ENCODE results near the gene SLC41A1.

- no peak for TF ChIP-seq POLR2A (IDR thresholded peaks at IDR 0.05)
- TF ChIP-seq, protein P1, sequence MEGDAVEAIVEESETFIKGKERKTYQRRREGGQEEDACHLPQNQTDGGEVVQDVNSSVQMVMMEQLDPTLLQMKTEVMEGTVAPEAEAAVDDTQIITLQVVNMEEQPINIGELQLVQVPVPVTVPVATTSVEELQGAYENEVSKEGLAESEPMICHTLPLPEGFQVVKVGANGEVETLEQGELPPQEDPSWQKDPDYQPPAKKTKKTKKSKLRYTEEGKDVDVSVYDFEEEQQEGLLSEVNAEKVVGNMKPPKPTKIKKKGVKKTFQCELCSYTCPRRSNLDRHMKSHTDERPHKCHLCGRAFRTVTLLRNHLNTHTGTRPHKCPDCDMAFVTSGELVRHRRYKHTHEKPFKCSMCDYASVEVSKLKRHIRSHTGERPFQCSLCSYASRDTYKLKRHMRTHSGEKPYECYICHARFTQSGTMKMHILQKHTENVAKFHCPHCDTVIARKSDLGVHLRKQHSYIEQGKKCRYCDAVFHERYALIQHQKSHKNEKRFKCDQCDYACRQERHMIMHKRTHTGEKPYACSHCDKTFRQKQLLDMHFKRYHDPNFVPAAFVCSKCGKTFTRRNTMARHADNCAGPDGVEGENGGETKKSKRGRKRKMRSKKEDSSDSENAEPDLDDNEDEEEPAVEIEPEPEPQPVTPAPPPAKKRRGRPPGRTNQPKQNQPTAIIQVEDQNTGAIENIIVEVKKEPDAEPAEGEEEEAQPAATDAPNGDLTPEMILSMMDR (IDR thresholded peaks at IDR 0.05), result no peak
Measured at GRCh38 chr1:205811660-205812059, 1.3 kb downstream of the SLC41A1 start.
